HepG2 (cell line): ENCODE measurements around the gene PPAT. TPM values are rescaled to one million over a fixed set of nuclear protein-coding genes. Genes with fewer than 3 reads are reported as not detected.

Experiments
- HOXA3 ChIP-seq: sonication (generic); formaldehyde crosslinking; IDR thresholded peaks from 2 replicates; pipeline ENCODE4 v1.5.0; 2020; ENCODE audit warnings: missing genetic modification reagents
- KDM6A ChIP-seq: IDR thresholded peaks from 2 replicates; pipeline ENCODE4 v1.6.1; 2016; ENCODE audit warnings: low read depth
- KLF12 ChIP-seq: sonication (generic); formaldehyde crosslinking; IDR thresholded peaks from 2 replicates; pipeline ENCODE4 v1.4.0; 2020; ENCODE audit warnings: missing genetic modification reagents, borderline replicate concordance
- KLF16 ChIP-seq, 2 experiments: sonication (generic) in 1 of 2; formaldehyde crosslinking in 1 of 2; IDR thresholded peaks; 2 replicates each; pipeline versions ENCODE4 v1.6.1 to v1.8.0; 2016 to 2023; ENCODE audit warnings: missing genetic modification reagents in 2 of 2, missing compliant biosample characterization in 1 of 2
- MIXL1 ChIP-seq: IDR thresholded peaks from 2 replicates; pipeline ENCODE4 v1.6.1; 2016
- MLLT10 ChIP-seq: sonication (generic); formaldehyde crosslinking; IDR thresholded peaks from 2 replicates; pipeline ENCODE4 v1.4.0; 2020; ENCODE audit warnings: missing genetic modification reagents
- NFYC ChIP-seq: IDR thresholded peaks from 2 replicates; pipeline ENCODE4 v1.6.1; 2016; ENCODE audit warnings: missing genetic modification reagents, missing compliant biosample characterization
- PAX8 ChIP-seq: sonication (generic); formaldehyde crosslinking; IDR thresholded peaks from 2 replicates; pipeline ENCODE4 v1.8.0; 2022; ENCODE audit warnings: mild to moderate bottlenecking, missing genetic modification reagents, borderline replicate concordance
- PHF8 ChIP-seq: sonication (generic); formaldehyde crosslinking; IDR thresholded peaks from 2 replicates; pipeline ENCODE4 v1.5.0; 2020; ENCODE audit warnings: missing genetic modification reagents
- POLR2AphosphoS2 ChIP-seq: IDR thresholded peaks from 2 replicates; pipeline ENCODE4 v1.6.1; 2011; ENCODE audit warnings: low read depth, low read length, improper control_type of control experiment
- RFX3 ChIP-seq: IDR thresholded peaks from 2 replicates; pipeline ENCODE4 v1.6.1; 2016; ENCODE audit warnings: missing biosample characterization, missing genetic modification reagents
- SRY ChIP-seq: sonication (generic); formaldehyde crosslinking; IDR thresholded peaks from 2 replicates; pipeline ENCODE4 v1.8.0; 2022; ENCODE audit warnings: mild to moderate bottlenecking, missing genetic modification reagents
- ZC3H13 ChIP-seq: sonication (generic); formaldehyde crosslinking; IDR thresholded peaks from 2 replicates; pipeline ENCODE4 v1.8.1; 2023; ENCODE audit warnings: mild to moderate bottlenecking, missing genetic modification reagents, moderate library complexity
- ZNF263 ChIP-seq: sonication (generic); formaldehyde crosslinking; IDR thresholded peaks from 2 replicates; pipeline ENCODE4 v1.4.0; 2020; ENCODE audit warnings: missing genetic modification reagents
- ZNF484 ChIP-seq: sonication (generic); formaldehyde crosslinking; IDR thresholded peaks from 2 replicates; pipeline ENCODE4 v1.5.1; 2020; ENCODE audit warnings: mild to moderate bottlenecking, low read depth, missing genetic modification reagents, borderline replicate concordance
- ZNF660 ChIP-seq: sonication (generic); formaldehyde crosslinking; IDR thresholded peaks from 2 replicates; pipeline ENCODE4 v1.5.1; 2020; ENCODE audit warnings: mild to moderate bottlenecking, low read depth, missing genetic modification reagents, borderline replicate concordance
- ZNF816 ChIP-seq: sonication (generic); formaldehyde crosslinking; IDR thresholded peaks from 2 replicates; pipeline ENCODE4 v1.8.0; 2022; ENCODE audit warnings: missing genetic modification reagents, mild to moderate bottlenecking, borderline replicate concordance
- polyA plus RNA-seq, 8 experiments: library from polyadenylated mRNA; depleted of rRNA in 3 of 8; stranded (reverse) in 7 of 8; unstranded in 1 of 8; fragments of >200 nt; fragmentation: Illumina TruSeq in 4 of 8; extraction: Trizol in 4 of 8; gene quantifications; 2 replicates each; pipeline versions ENCODE4 v1.2.1 to v1.2.3, GENCODE V29; 2011 to 2016; ENCODE audit warnings: low read depth in 4 of 8, missing spikeins in 1 of 8, mixed read lengths in 1 of 8; ENCODE audit not compliant: insufficient read depth in 1 of 8
- total RNA-seq, 5 experiments: library from RNA; depleted of rRNA; stranded (reverse); fragments of >200 nt; fragmentation: Illumina TruSeq; extraction: Trizol; gene quantifications; 2 replicates each; pipeline ENCODE4 v1.2.3, GENCODE V29; 2016; ENCODE audit warnings: low read depth in 1 of 5
- TF ChIP-seq, protein P1 (sequence below): IDR thresholded peaks from 2 replicates; pipeline ENCODE4 v1.6.1; 2016; ENCODE audit warnings: low read depth, control low read depth
- TF ChIP-seq, protein P2 (sequence below): sonication (generic); formaldehyde crosslinking; IDR thresholded peaks from 2 replicates; pipeline ENCODE4 v1.5.0; 2020; ENCODE audit warnings: missing genetic modification reagents, mild to moderate bottlenecking, borderline replicate concordance
- TF ChIP-seq, protein P3 (sequence below): sonication (generic); IDR thresholded peaks from 2 replicates; pipeline ENCODE4 v1.6.1; 2016; ENCODE audit warnings: low read depth, borderline replicate concordance
- TF ChIP-seq, protein P4 (sequence below): sonication (generic); formaldehyde crosslinking; IDR thresholded peaks from 2 replicates; pipeline ENCODE4 v1.4.0; 2020; ENCODE audit warnings: missing genetic modification reagents, mild to moderate bottlenecking, borderline replicate concordance
- TF ChIP-seq, protein P5 (sequence below): sonication (generic); formaldehyde crosslinking; IDR thresholded peaks from 2 replicates; pipeline ENCODE4 v1.4.0; 2020; ENCODE audit warnings: missing genetic modification reagents, borderline replicate concordance

The PPAT gene
- total and polyA plus RNA-seq, 2 of the 13 experiments (the other 11 are each of a cell fraction or from before 2014, with no cell fraction given): 16.9 to 62.6 TPM

DNA sequence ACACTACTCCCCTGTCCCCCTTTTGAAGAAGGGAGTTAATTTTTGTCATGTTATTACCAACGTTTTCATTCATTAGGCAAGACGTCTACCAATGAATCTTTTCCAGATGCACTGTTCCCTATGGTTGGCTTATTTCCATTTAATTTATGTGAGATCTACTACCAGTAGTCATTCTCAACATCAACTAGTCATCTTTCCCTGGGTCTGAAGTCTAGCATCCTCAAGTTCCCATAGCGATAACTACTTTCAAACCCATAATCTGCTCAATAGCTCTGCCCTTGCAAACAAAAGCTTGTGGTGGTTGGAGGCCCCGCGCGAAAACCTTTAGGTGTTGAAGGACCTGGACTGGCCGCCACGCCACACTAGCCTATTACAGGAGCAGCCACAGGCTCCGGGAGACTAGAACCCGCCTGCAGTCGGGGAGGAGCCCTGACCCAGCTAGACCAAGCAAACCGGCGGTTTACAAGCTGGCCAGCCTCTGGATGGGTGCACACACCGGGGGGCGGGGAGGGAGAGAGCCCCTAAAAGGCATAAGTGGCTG is 746 bp downstream of the PPAT start (continued):
- TF ChIP-seq KLF16 (CRISPR knock-in tag; IDR thresholded peaks at IDR 0.05): no peak
- TF ChIP-seq, protein P1, sequence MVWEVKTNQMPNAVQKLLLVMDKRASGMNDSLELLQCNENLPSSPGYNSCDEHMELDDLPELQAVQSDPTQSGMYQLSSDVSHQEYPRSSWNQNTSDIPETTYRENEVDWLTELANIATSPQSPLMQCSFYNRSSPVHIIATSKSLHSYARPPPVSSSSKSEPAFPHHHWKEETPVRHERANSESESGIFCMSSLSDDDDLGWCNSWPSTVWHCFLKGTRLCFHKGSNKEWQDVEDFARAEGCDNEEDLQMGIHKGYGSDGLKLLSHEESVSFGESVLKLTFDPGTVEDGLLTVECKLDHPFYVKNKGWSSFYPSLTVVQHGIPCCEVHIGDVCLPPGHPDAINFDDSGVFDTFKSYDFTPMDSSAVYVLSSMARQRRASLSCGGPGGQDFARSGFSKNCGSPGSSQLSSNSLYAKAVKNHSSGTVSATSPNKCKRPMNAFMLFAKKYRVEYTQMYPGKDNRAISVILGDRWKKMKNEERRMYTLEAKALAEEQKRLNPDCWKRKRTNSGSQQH: peak; percentile 5; the same call in 1 of the 2 replicates
- TF ChIP-seq, protein P2, sequence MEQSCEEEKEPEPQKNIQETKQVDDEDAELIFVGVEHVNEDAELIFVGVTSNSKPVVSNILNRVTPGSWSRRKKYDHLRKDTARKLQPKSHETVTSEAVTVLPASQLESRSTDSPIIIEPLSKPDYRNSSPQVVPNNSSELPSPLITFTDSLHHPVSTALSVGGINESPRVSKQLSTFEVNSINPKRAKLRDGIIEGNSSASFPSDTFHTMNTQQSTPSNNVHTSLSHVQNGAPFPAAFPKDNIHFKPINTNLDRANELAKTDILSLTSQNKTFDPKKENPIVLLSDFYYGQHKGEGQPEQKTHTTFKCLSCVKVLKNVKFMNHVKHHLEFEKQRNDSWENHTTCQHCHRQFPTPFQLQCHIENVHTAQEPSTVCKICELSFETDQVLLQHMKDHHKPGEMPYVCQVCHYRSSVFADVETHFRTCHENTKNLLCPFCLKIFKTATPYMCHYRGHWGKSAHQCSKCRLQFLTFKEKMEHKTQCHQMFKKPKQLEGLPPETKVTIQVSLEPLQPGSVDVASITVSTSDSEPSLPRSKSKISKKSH: no peak
- TF ChIP-seq HOXA3 (CRISPR knock-in tag): no peak
- TF ChIP-seq NFYC (CRISPR knock-in tag): no peak
- TF ChIP-seq PHF8: 0 out of 2 replicates have a peak, but pooled peaks have one; percentile 1
- no peak for TF ChIP-seq KLF12 (CRISPR knock-in tag)
- no peak for TF ChIP-seq ZNF263 (CRISPR knock-in tag)
- TF ChIP-seq MLLT10 (CRISPR knock-in tag): no peak
- TF ChIP-seq RFX3 (CRISPR knock-in tag): no peak
- TF ChIP-seq, protein P3, sequence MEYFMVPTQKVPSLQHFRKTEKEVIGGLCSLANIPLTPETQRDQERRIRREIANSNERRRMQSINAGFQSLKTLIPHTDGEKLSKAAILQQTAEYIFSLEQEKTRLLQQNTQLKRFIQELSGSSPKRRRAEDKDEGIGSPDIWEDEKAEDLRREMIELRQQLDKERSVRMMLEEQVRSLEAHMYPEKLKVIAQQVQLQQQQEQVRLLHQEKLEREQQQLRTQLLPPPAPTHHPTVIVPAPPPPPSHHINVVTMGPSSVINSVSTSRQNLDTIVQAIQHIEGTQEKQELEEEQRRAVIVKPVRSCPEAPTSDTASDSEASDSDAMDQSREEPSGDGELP: no peak
- TF ChIP-seq, protein P4, sequence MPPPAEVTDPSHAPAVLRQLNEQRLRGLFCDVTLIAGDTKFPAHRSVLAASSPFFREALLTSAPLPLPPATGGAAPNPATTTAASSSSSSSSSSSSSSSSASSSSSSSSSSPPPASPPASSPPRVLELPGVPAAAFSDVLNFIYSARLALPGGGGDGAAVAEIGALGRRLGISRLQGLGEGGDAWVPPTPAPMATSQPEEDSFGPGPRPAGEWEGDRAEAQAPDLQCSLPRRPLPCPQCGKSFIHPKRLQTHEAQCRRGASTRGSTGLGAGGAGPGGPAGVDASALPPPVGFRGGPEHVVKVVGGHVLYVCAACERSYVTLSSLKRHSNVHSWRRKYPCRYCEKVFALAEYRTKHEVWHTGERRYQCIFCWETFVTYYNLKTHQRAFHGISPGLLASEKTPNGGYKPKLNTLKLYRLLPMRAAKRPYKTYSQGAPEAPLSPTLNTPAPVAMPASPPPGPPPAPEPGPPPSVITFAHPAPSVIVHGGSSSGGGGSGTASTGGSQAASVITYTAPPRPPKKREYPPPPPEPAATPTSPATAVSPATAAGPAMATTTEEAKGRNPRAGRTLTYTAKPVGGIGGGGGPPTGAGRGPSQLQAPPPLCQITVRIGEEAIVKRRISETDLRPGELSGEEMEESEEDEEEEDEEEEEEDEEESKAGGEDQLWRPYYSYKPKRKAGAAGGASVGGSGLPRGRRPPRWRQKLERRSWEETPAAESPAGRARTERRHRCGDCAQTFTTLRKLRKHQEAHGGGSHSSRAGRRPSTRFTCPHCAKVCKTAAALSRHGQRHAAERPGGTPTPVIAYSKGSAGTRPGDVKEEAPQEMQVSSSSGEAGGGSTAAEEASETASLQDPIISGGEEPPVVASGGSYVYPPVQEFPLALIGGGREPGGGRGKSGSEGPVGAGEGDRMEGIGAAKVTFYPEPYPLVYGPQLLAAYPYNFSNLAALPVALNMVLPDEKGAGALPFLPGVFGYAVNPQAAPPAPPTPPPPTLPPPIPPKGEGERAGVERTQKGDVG (CRISPR knock-in tag): no peak
- TF ChIP-seq, protein P5, sequence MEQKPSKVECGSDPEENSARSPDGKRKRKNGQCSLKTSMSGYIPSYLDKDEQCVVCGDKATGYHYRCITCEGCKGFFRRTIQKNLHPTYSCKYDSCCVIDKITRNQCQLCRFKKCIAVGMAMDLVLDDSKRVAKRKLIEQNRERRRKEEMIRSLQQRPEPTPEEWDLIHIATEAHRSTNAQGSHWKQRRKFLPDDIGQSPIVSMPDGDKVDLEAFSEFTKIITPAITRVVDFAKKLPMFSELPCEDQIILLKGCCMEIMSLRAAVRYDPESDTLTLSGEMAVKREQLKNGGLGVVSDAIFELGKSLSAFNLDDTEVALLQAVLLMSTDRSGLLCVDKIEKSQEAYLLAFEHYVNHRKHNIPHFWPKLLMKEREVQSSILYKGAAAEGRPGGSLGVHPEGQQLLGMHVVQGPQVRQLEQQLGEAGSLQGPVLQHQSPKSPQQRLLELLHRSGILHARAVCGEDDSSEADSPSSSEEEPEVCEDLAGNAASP: no peak
- no peak for TF ChIP-seq ZC3H13
- TF ChIP-seq POLR2AphosphoS2: no peak
- no peak for TF ChIP-seq KDM6A
- no peak for TF ChIP-seq ZNF484 (CRISPR knock-in tag)
- TF ChIP-seq SRY (CRISPR knock-in tag): no peak
- no peak for TF ChIP-seq MIXL1 (CRISPR knock-in tag)
- TF ChIP-seq ZNF660: no peak
- no peak for TF ChIP-seq PAX8
- TF ChIP-seq ZNF816 (CRISPR knock-in tag): no peak
